GM18498 (cell line): Measurements from ENCODE around the gene ZGPAT.

Experiments
- ATAC-seq: cut with Tn5 transposase; IDR thresholded peaks from one replicate; pipeline ENCODE4 v1.9.1; 2021; ENCODE audit warnings: mild to moderate bottlenecking, moderate library complexity; ENCODE audit not compliant: unreplicated experiment

ZGPAT gene

DNA sequence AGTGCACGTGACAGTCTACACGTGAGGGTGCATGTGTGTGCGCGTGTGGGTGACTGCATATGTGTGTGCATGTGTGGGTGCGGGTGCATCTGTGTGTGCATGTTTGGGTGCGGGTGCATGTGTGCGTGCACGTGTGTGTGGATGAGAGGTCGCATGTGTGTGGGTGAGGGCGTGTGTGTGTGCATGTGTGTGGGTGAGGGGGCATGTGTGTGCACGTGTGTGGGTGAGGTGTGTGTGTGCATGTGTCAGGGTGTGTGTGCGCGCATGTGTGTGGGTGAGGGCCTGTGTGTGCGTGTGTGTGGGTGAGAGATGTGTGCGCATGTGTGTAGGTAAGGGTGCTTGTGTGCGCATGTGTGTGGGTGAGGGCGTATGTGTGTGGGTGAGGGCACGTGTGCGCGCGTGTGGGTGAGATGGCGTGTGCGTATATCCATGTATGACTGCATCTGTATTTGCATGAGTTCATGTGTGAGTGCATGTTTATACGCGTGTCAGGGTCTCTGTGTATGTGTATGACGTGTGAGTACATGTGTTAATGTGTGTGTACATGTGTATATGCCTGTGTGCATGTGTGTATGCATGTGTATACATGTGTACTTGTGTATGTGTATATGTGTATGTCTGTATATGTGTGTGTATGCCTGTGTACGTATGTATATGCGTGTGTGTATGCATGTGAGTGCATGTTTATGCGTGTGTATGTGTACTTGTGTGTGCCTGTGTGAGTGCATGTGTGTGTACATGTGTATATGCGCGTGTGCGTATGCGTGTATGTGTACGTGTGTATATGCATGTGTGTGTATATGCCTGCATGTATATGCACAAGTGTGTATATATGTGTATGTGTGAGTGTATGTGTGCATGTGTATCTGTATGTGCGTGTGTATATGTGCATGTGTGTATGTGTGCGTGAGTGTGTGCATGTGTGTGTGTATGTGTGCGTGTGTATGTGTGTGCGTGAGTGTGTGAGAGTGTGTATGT, 24.6 kb downstream of the ZGPAT start:
- ATAC-seq: no peak

DNA sequence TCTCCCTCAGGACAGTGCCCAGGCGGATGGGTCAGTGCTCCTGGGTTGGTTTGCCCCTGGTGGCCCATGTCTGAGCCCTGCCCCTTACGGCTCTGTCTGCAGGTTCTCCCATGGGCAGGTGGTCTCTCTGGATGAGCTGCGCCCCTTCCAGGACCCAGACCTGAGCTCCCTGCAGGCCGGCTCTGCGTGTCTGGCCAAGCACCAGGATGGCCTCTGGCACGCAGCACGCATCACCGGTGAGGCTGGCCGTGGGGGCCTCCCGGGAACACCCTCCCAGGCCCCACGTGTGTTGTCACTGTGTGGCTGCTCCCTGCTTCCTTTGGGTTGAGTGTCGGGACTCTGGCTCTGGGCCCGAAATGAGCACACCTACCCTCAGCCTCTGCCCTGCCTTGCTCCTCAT, 25.3 kb downstream of the ZGPAT start:
- ATAC-seq: no peak

- ATAC-seq: no peak
These were observed 25.8 kb downstream of the ZGPAT start for GRCh38 chr20:63733579-63734081.

DNA sequence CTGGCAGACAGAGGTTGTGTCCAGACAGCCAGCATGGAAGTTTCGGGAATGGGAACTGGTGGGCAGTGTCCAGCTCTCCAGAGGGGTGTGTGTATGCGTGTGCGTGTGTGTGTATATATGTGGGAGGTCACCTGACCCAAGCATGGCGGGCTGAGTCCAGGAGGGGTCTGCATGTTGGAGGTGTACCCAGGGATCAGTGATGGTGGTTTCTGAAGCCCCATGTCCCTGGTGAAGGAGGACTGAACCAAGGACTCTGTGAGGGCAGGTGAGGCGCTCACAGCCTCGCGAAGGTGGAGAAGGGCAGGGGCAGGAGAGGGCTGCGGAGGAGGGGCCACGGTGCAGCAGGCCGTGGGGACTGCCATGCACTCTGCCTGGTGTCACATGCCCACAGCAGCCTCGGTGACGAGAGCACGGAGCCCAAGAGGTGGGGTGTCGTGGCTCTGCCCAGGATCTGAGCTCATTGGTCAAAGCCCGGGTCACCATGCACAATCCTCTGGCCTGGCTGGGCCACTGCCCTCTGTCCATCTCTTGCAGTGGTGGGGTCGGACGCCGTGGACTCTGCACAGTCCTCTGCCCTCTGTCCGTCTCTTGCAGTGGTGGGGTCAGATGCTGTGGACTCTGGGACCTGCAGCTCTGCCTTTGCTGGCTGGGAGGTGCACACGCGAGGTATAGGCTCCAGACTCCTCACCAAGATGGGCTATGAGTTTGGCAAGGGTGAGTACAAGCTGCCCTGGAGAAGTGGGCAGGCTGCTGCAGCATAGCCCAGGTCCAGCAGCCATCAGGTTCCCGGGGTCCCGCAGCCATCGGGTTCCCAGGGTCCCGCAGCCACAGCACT, 26.5 kb downstream of the ZGPAT start:
- no peak for ATAC-seq

DNA sequence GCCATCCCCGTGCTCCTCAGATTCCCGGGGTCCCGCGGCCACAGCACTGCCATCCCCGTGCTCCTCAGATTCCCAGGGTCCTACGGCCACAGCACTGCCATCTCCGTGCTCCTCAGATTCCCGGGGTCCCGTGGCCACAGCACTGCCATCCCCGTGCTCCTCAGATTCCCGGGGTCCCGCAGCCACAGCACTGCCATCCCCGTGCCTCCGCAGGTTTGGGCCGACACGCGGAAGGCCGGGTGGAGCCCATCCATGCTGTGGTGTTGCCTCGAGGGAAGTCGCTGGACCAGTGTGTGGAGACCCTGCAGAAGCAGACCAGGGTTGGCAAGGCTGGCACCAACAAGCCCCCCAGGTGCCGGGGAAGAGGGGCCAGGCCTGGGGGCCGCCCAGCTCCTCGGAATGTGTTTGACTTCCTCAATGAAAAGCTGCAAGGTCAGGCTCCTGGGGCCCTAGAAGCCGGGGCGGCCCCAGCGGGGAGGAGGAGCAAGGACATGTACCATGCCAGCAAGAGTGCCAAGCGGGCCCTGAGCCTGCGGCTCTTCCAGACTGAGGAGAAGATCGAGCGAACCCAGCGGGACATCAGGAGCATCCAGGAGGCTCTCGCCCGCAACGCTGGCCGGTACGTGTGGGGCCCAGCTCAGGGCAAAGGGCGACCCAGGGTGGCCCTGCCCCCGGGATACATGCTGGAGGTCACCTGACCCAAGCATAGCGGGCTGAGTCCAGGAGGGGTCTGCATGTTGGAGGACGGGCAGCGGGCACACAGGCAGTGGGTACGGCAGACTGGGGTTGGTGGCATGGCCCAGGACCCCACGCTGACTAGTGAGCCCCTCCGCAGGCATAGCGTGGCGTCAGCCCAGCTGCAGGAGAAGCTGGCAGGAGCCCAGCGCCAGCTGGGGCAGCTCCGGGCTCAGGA, 27.4 kb downstream of the ZGPAT start:
- ATAC-seq: no peak

- peak; percentile 20 for ATAC-seq
These were observed 28.2 kb downstream of the ZGPAT start, which contains the start of gene LIME1 for GRCh38 chr20:63735859-63736718. Gene LIME1 (plus strand): TSS chr20:63736664. CDS start chr20:63737550, 886 bp downstream.

- ATAC-seq: no peak
These were observed 29.3 kb downstream of the ZGPAT start for GRCh38 chr20:63736893-63737694.

GRCh38 chr20:63737695-63737944, 29.8 kb downstream of the ZGPAT start:
- no peak for ATAC-seq

GRCh38 chr20:63737945-63738686, 30.3 kb downstream of the ZGPAT start:
- no peak for ATAC-seq

- no peak for ATAC-seq
These were observed 30.9 kb downstream of the ZGPAT start for GRCh38 chr20:63738687-63739129.

DNA sequence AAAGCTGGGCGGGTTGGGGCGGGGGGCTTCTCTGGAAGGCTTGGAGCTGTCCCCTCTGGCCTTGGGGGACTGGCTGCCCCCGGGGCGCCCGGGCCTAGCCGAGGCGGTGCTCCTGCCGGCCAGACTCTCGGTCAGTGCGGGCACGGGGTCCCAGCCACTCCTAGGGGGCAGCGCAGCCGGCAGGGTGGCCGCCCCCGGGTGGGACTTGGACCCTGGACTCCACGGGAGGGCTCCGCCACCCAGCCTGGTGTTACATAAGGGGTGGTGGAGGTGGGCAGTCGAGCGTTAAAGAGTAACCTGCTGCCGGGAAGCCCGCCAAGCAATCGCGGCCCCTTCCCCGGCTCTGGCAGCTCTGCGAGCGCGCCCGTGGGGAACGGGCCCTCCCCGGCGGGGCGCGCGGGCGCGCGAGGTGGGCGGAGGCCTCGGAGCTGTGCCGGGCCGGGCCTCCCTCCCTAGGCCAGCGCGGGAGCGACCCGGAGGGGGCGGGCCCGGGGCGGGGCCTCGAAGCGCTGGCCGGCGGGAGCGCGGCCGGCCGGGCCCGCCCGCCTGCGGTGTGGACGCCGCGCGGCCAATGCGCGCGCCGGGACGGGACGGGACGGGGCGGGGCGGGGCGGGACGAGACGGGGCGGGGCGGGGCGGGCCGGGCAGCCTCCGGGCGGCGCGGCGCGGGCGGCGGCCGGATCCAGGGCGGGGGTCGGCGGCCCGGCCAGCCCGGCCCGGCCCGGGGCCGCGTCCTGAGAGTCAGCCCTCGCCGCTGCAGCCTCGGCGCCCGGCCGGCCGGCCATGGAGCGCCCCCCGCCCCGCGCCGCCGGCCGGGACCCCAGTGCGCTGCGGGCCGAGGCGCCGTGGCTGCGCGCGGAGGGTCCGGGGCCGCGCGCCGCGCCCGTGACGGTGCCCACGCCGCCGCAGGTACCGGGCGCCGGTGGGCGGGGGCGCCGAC, 31.6 kb downstream of the ZGPAT start, which contains the start of gene SLC2A4RG:
SLC2A4RG (plus strand) TSS at position 647 of the 940 bp plus-strand sequence; CDS start at position 784, 137 bp downstream.
- ATAC-seq: peak; percentile 49

GRCh38 chr20:63740070-63740626, 32.3 kb downstream of the ZGPAT start:
- ATAC-seq: peak; percentile 20

- ATAC-seq: no peak
These were observed 33.0 kb downstream of the ZGPAT start for GRCh38 chr20:63740627-63741353.

GRCh38 chr20:63741354-63741675, 33.5 kb downstream of the ZGPAT start:
- ATAC-seq: no peak

DNA sequence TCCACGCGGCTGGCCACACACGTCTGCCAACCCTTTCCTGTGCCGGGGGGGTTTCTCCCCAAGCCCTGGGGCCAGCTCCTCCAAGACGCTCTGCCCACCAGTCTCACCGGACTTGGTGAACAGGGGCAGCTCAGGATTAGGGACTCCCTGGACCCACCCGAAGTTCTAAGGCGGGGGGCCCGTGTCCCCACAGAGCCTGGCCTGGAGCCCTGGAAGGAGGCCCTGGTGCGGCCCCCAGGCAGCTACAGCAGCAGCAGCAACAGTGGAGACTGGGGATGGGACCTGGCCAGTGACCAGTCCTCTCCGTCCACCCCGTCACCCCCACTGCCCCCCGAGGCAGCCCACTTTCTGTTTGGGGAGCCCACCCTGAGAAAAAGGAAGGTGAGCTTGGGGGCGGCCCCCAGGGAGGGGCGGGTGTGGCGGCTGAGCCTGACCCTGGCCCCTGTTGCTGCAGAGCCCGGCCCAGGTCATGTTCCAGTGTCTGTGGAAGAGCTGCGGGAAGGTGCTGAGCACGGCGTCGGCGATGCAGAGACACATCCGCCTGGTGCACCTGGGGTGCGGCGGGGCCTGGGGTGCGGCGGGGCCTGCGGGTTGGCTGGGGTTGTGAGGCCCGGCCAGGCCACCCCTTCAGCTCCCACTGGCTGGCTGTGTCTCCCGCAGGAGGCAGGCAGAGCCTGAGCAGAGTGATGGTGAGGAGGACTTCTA, 34.0 kb downstream of the ZGPAT start:
- no peak for ATAC-seq
